Testis (tissue), 2 donors: ENCODE data around the gene CACNA2D3.

Source experiments
- CTCF ChIP-seq, 3 experiments: fragments of 450-650 bp in 2 of 3; fragments of 200-600 bp in 1 of 3; sonication (generic) in 1 of 3; IDR thresholded peaks; one replicate each; pipeline ENCODE4 v1.5.1; 2016 to 2019; ENCODE audit warnings: antibody characterized with exemption in 3 of 3, mild to moderate bottlenecking in 2 of 3, moderate library complexity in 1 of 3
- POLR2A ChIP-seq: fragments of 450-650 bp; IDR thresholded peaks from one replicate; pipeline ENCODE4 v1.6.1; 2017; ENCODE audit warnings: antibody characterized with exemption, mild to moderate bottlenecking, moderate library complexity

DNA sequence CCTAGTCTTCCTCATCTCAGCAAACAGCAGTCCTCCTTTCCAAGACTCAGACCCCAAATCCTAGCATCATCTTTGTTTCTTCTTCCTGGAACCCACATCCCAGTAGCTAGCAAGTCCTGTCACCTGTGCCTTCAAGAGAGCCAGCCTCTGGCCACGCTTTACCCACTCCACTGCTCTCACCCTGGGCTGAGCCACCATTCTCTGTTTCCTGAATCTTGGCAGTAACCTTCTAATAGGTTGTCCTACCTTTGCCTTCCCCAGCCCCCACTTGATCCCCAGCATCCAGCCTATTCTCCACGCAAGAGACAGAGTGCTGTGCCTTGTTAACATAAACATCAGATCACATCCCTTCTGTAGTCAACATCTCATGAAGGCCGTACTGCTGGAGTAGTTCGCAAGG is 482.1 kb downstream of the CACNA2D3 start:
- no peak for TF ChIP-seq CTCF (IDR thresholded peaks at IDR 0.05)
- TF ChIP-seq POLR2A, result no peak
